Fibroblast of lung (primary cell): ENCODE results near the gene PTPRCAP. TPM values are rescaled to one million over a fixed set of nuclear protein-coding genes. Genes with fewer than 3 reads are reported as not detected.
A peak's percentile ranks its signal among the peaks of the same experiment; 100 is the strongest.

ENCODE experiments used
- DNase-seq, 2 donors: peaks; one replicate each; pipeline versions ENCODE4 v3.0.0 to v3.0.0-alpha.2; 2010; ENCODE audit warnings: low read depth in 2 of 2
- H2AFZ ChIP-seq: 2 replicates; pipeline ENCODE4 v1.5.1; 2012; ENCODE audit warnings: low read length, control low read depth, inconsistent platforms
- H3K27ac ChIP-seq: 2 replicates; pipeline ENCODE4 v1.5.1; 2011; ENCODE audit warnings: low read length, control low read depth; ENCODE audit not compliant: insufficient read depth
- H3K27me3 ChIP-seq: 2 replicates; pipeline ENCODE4 v1.5.1; 2011; ENCODE audit warnings: mild to moderate bottlenecking, low read length; ENCODE audit not compliant: control insufficient read depth, insufficient read depth
- H3K36me3 ChIP-seq: 2 replicates; pipeline ENCODE4 v1.5.1; 2011; ENCODE audit warnings: low read length; ENCODE audit not compliant: control insufficient read depth, insufficient read depth
- H3K4me1 ChIP-seq: 2 replicates; pipeline ENCODE4 v1.5.1; 2011; ENCODE audit warnings: low read length; ENCODE audit not compliant: control insufficient read depth, insufficient read depth; ENCODE audit errors: extremely low read depth
- H3K4me2 ChIP-seq: 2 replicates; pipeline ENCODE4 v1.5.1; 2011; ENCODE audit warnings: low read length, control low read depth; ENCODE audit not compliant: insufficient read depth; ENCODE audit errors: extremely low read depth
- H3K4me3 ChIP-seq, 4 experiments: fragments of 200-600 bp in 1 of 4; sonication (generic) in 1 of 4; replicated peaks in 1 of 4; 2 replicates each; pipeline ENCODE4 v1.5.1; 2011 to 2016; ENCODE audit warnings: low read length in 4 of 4, low read depth in 3 of 4, mild to moderate bottlenecking in 3 of 4, control low read depth in 2 of 4, inconsistent platforms in 1 of 4, mixed read lengths in 1 of 4; ENCODE audit not compliant: insufficient read depth in 1 of 4; ENCODE audit errors: control extremely low read depth in 1 of 4
- H3K79me2 ChIP-seq: 2 replicates; pipeline ENCODE4 v1.5.1; 2012; ENCODE audit warnings: mild to moderate bottlenecking, low read length, inconsistent platforms; ENCODE audit not compliant: control insufficient read depth, insufficient read depth
- H3K9ac ChIP-seq: 2 replicates; pipeline ENCODE4 v1.5.1; 2011; ENCODE audit warnings: mild to moderate bottlenecking, low read length, control low read depth; ENCODE audit not compliant: insufficient read depth
- H3K9me3 ChIP-seq: 2 replicates; pipeline ENCODE4 v1.5.1; 2012; ENCODE audit warnings: low read depth, low read length; ENCODE audit not compliant: control insufficient read depth, insufficient read depth
- H4K20me1 ChIP-seq: 2 replicates; pipeline ENCODE4 v1.5.1; 2011; ENCODE audit warnings: low read length; ENCODE audit not compliant: control insufficient read depth, insufficient read depth; ENCODE audit errors: extremely low read depth
- EZH2 ChIP-seq: IDR thresholded peaks from 2 replicates; pipeline ENCODE4 v1.5.1; 2012; ENCODE audit warnings: low read length, control low read depth, mild to moderate bottlenecking; ENCODE audit errors: missing control alignments
- polyA plus RNA-seq, 2 donors: library from polyadenylated mRNA; depleted of rRNA in 1 of 2; stranded (reverse) in 1 of 2; unstranded in 1 of 2; fragments of >200 nt; gene quantifications; 2 replicates each; pipeline ENCODE4 v1.2.1, GENCODE V29; 2011 to 2012; ENCODE audit warnings: missing spikeins in 1 of 2
- total RNA-seq: library from RNA; depleted of rRNA; stranded (reverse); fragments of >200 nt; gene quantifications from 2 replicates; pipeline ENCODE4 v1.2.1, GENCODE V29; 2014
- TF ChIP-seq, protein P1 (sequence below), 2 donors: IDR thresholded peaks in 1 of 2; conservative IDR thresholded peaks in 1 of 2; 1 replicate in 1 of 2; 2 replicates in 1 of 2; pipeline ENCODE4 v1.5.1; 2011 to 2012; ENCODE audit warnings: low read length in 2 of 2, control low read depth in 1 of 2, inconsistent platforms in 1 of 2, low read depth in 1 of 2, mild to moderate bottlenecking in 1 of 2

The PTPRCAP gene
- total and polyA plus RNA-seq, 2 donors (not counting 1 experiment from before 2014, with no cell fraction given), result 0.17 TPM; not detected in 1

DNA sequence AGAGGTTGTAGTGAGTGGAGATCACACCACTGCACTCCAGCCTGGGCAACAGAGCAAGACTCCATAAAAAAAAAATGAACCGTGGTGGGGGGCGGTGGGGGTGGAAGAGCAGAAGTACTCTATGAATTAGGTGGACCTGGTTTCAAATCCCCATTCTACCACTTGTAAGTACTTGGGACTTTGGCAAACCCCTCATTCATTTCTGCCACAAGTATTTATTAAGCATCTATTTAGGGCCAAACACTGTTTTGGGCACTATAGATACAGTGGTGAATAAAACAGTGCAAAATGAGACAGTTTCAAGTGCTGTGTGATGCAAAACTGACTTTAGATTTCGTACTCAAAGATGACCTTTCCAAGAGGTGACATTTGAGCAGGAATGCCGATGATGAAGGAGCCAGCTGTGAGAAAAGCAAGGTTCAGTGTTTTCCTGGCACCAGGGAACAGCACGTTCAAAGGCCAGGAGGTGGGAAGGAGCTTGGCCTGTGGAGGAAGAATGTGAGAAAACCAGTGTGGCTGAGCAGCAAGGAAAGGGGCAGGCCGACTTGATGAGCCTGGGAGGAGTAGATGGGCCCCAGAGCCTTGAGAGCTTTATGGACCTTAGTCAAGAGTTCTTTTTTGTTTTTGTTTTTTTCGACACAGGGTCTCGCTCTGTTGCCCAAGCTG, 33.0 kb upstream of the PTPRCAP start:
- Histone ChIP-seq H2AFZ (no peak overlapping the region), H3K4me2 (no peak overlapping the region), H3K36me3 (no peaks in the 10 kb centered on the region), H3K27me3 (no peaks in the 10 kb centered on the region), H3K9ac (no peak overlapping the region), H3K4me3 (no peak overlapping the region), H3K4me1 (peaks cover 6% of the 10 kb centered on the region), H3K9me3 (no peaks in the 10 kb centered on the region), H3K27ac (no peak overlapping the region), H4K20me1 (no peaks in the 10 kb centered on the region), H3K79me2 (no peaks in the 10 kb centered on the region)
- no peak for DNase-seq
- TF ChIP-seq EZH2, result no peak
- TF ChIP-seq, protein P1, sequence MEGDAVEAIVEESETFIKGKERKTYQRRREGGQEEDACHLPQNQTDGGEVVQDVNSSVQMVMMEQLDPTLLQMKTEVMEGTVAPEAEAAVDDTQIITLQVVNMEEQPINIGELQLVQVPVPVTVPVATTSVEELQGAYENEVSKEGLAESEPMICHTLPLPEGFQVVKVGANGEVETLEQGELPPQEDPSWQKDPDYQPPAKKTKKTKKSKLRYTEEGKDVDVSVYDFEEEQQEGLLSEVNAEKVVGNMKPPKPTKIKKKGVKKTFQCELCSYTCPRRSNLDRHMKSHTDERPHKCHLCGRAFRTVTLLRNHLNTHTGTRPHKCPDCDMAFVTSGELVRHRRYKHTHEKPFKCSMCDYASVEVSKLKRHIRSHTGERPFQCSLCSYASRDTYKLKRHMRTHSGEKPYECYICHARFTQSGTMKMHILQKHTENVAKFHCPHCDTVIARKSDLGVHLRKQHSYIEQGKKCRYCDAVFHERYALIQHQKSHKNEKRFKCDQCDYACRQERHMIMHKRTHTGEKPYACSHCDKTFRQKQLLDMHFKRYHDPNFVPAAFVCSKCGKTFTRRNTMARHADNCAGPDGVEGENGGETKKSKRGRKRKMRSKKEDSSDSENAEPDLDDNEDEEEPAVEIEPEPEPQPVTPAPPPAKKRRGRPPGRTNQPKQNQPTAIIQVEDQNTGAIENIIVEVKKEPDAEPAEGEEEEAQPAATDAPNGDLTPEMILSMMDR (conservative IDR thresholded peaks at IDR 0.05 in 1 of 2, IDR thresholded peaks at IDR 0.05 in 1 of 2; ENCODE audit: low read depth in 1 of 2, low read length in 2 of 2), result no peak

DNA sequence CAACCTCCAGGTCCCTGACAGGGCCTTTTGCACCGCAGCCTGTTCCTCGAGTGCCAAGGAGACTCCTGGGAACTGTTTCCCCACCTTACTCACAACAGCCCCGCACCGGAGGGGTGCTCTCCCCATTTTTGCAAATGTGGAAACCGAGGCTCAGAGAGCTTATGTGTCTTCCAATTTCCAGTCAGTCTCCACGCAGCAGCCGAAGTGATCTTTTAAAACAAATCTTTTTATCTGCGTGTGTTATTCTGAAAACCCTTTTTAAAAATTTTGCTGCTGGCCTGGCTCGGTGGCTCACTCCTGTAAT, 32.0 kb upstream of the PTPRCAP start:
- H2AFZ ChIP-seq, result peak overlapping the region; percentile 92
- H3K4me2 ChIP-seq, result peak overlapping the region; percentile 79
- H3K36me3 ChIP-seq, result no peaks in the 10 kb centered on the region
- peak overlapping the region; percentile 62 for H3K9ac ChIP-seq
- H3K9me3 ChIP-seq, result no peaks in the 10 kb centered on the region
- H3K4me1 ChIP-seq, result peaks cover 6% of the 10 kb centered on the region
- H4K20me1 ChIP-seq, result no peaks in the 10 kb centered on the region
- peak overlapping the region; percentile 64 to 83 (median 70) for H3K4me3 ChIP-seq
- peak overlapping the region; percentile 66 for H3K27ac ChIP-seq
- TF ChIP-seq, protein P1 (conservative IDR thresholded peaks at IDR 0.05 in 1 of 2, IDR thresholded peaks at IDR 0.05 in 1 of 2; ENCODE audit: low read depth in 1 of 2, low read length in 2 of 2), result no peak
- no peak for TF ChIP-seq EZH2
- H3K27me3 ChIP-seq, result no peaks in the 10 kb centered on the region
- DNase-seq, result no peak
- H3K79me2 ChIP-seq, result no peaks in the 10 kb centered on the region

DNA sequence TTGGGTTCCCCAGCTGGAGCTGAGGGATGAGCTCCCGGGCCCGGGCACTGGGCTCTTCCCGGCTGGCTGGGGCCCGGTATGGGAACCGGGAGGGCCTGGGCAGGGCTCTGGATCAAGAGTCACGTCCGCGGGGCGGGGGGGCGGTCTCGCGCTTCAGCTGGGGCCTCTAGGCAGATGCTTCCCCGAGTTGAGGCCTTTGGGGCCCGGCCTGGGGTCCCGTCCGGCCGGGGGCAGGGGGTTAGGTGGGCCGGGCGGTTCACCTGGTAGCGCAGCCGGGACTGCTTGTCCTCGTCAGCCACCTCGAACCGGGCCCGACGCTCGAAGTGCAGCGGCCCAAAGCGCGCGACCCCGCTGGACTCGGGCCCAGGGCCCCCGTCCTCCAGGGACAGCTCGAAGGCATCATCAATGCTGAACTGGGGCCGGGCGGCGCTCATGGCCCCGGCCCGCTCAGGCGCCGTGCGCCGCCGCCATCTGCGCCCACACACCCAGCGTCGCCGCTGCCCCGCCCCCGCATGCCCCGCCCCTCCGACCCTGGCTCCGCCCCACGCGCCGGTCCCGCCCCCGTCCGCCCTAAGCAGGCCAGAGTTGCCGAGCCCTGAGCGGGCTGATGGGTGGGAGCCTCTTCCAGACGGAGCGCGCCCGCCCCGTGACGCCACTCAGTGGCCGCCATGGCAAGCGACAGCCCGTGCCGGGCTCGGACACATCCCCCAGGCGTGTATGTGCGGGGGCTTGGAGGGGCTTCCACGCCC, 31.5 kb upstream of the PTPRCAP start, which contains the start of gene TMEM134:
Gene TMEM134 (minus strand): TSS at position 493 of the 749 bp plus-strand sequence. CDS start 59 bp downstream, at position 434.
- Histone ChIP-seq H3K27ac (peak within 1 kb of the TSS; percentile 73), H2AFZ (peak within 1 kb of the TSS; percentile 92), H3K79me2 (no peaks in the 10 kb centered on the region), H3K4me2 (peak within 1 kb of the TSS; percentile 79), H3K4me3 (peak within 1 kb of the TSS; percentile 72 to 91 (median 78)), H4K20me1 (no peaks in the 10 kb centered on the region), H3K4me1 (peaks cover 6% of the 10 kb centered on the region), H3K9ac (peak within 1 kb of the TSS; percentile 79), H3K27me3 (no peaks in the 10 kb centered on the region), H3K9me3 (no peaks in the 10 kb centered on the region), H3K36me3 (no peaks in the 10 kb centered on the region)
- peak; percentile 88 to 90 for DNase-seq
- TF ChIP-seq, protein P1 (conservative IDR thresholded peaks at IDR 0.05 in 1 of 2, IDR thresholded peaks at IDR 0.05 in 1 of 2; ENCODE audit: low read depth in 1 of 2, low read length in 2 of 2), result peak in 1 of 2 donors; percentile 19
- TF ChIP-seq EZH2, result no peak
